HEK293 (cell line): ENCODE results near the gene HNRNPUL1.

Source experiments
- CTCF ChIA-PET: fragments of 350-600 bp; formaldehyde crosslinking; extraction: SDS; loops from one replicate; lab custom pipeline; 2021; ENCODE audit warnings: antibody characterized with exemption; lab: Yijun Ruan, JAX
- POLR2A ChIA-PET: fragments of 300-600 bp; formaldehyde crosslinking; extraction: SDS; loops from one replicate; lab custom pipeline; 2020; ENCODE audit warnings: antibody characterized with exemption, inconsistent platforms; lab: Yijun Ruan, JAX
- H3K27ac ChIP-seq: fragments of 200-500 bp; sonication (Bioruptor generic); 2 replicates; pipeline ENCODE4 v1.5.1; 2014; ENCODE audit warnings: low read depth, low read length, control low read depth, inconsistent platforms; ENCODE audit errors: extremely low read depth
- H3K36me3 ChIP-seq, 2 experiments: fragments of 200-500 bp in 1 of 2; sonication (Bioruptor generic) in 1 of 2; 1 replicate in 1 of 2; 2 replicates in 1 of 2; pipeline ENCODE4 v1.5.1; 2014 to 2017; ENCODE audit warnings: inconsistent platforms in 2 of 2, low read length in 2 of 2; ENCODE audit not compliant: control insufficient read depth in 2 of 2, insufficient read depth in 1 of 2
- H3K4me1 ChIP-seq: fragments of 200-500 bp; sonication (Bioruptor generic); 2 replicates; pipeline ENCODE4 v1.5.1; 2014; ENCODE audit warnings: mild to moderate bottlenecking, low read length, inconsistent platforms; ENCODE audit not compliant: control insufficient read depth, insufficient read depth
- H3K4me3 ChIP-seq: 2 replicates; pipeline ENCODE4 v1.5.1; 2011; ENCODE audit warnings: low read depth, mild to moderate bottlenecking, control low read depth, low read length, moderate library complexity
- H3K9me3 ChIP-seq: fragments of 200-500 bp; sonication (Bioruptor generic); 2 replicates; pipeline ENCODE4 v1.5.1; 2014; ENCODE audit warnings: low read depth, low read length, inconsistent platforms; ENCODE audit not compliant: control insufficient read depth, insufficient read depth
- FEZF1 ChIP-seq: fragments of 450-650 bp; formaldehyde crosslinking; IDR thresholded peaks from 2 replicates; pipeline ENCODE4 v1.5.1; 2016; ENCODE audit warnings: missing biosample characterization, missing genetic modification characterization
- GLI2 ChIP-seq: fragments of 450-650 bp; formaldehyde crosslinking; IDR thresholded peaks from 2 replicates; pipeline ENCODE4; 2017; ENCODE audit warnings: missing biosample characterization, missing genetic modification characterization, low read depth, borderline replicate concordance
- HOXA7 ChIP-seq: sonication (generic); formaldehyde crosslinking; IDR thresholded peaks from 2 replicates; pipeline ENCODE4 v1.8.1; 2022; ENCODE audit warnings: missing genetic modification reagents, borderline replicate concordance
- KLF16 ChIP-seq: fragments of 450-650 bp; formaldehyde crosslinking; IDR thresholded peaks from 2 replicates; pipeline ENCODE4 v1.5.1; 2017; ENCODE audit warnings: missing biosample characterization, missing genetic modification characterization
- MYNN ChIP-seq: fragments of 450-650 bp; formaldehyde crosslinking; IDR thresholded peaks from 2 replicates; pipeline ENCODE4 v1.5.1; 2016; ENCODE audit warnings: missing biosample characterization, missing genetic modification characterization, borderline replicate concordance
- SCRT2 ChIP-seq: fragments of 450-650 bp; formaldehyde crosslinking; IDR thresholded peaks from 2 replicates; pipeline ENCODE4 v1.5.1; 2016; ENCODE audit warnings: missing biosample characterization, missing genetic modification characterization
- SETDB1 ChIP-seq: IDR thresholded peaks from one replicate; pipeline ENCODE4 v1.6.1; 2017; ENCODE audit warnings: mild to moderate bottlenecking, low read length, moderate library complexity, mixed read lengths; ENCODE audit not compliant: insufficient read length
- ZBTB48 ChIP-seq: fragments of 450-650 bp; formaldehyde crosslinking; IDR thresholded peaks from 2 replicates; pipeline ENCODE4 v1.5.1; 2016; ENCODE audit warnings: missing biosample characterization, missing genetic modification characterization
- ZFP69B ChIP-seq: fragments of 450-650 bp; formaldehyde crosslinking; IDR thresholded peaks from 2 replicates; pipeline ENCODE4 v1.5.1; 2016; ENCODE audit warnings: missing biosample characterization, missing genetic modification characterization
- ZNF174 ChIP-seq: fragments of 450-650 bp; formaldehyde crosslinking; IDR thresholded peaks from 2 replicates; pipeline ENCODE4 v1.5.0; 2017; ENCODE audit warnings: missing biosample characterization, mild to moderate bottlenecking, missing genetic modification characterization
- ZNF398 ChIP-seq: fragments of 450-650 bp; formaldehyde crosslinking; IDR thresholded peaks from 2 replicates; pipeline ENCODE4 v1.5.1; 2017; ENCODE audit warnings: missing biosample characterization, missing genetic modification characterization
- ZNF416 ChIP-seq: fragments of 450-650 bp; formaldehyde crosslinking; IDR thresholded peaks from 2 replicates; pipeline ENCODE4 v1.5.1; 2016; ENCODE audit warnings: missing biosample characterization, missing genetic modification characterization
- ZNF433 ChIP-seq: fragments of 450-650 bp; formaldehyde crosslinking; IDR thresholded peaks from 2 replicates; pipeline ENCODE4 v1.5.1; 2016; ENCODE audit warnings: missing biosample characterization, missing genetic modification characterization, low read depth
- ZNF488 ChIP-seq: fragments of 450-650 bp; formaldehyde crosslinking; IDR thresholded peaks from 2 replicates; pipeline ENCODE4 v1.5.1; 2016; ENCODE audit warnings: missing biosample characterization, missing genetic modification characterization
- ZNF513 ChIP-seq: fragments of 450-650 bp; IDR thresholded peaks from 2 replicates; pipeline ENCODE4 v1.5.1; 2018; ENCODE audit warnings: missing biosample characterization, missing genetic modification characterization
- ZNF558 ChIP-seq: fragments of 450-650 bp; formaldehyde crosslinking; IDR thresholded peaks from 2 replicates; pipeline ENCODE4 v1.5.1; 2016; ENCODE audit warnings: missing biosample characterization, missing genetic modification characterization
- ZNF596 ChIP-seq: fragments of 450-650 bp; IDR thresholded peaks from 2 replicates; pipeline ENCODE4 v1.5.0; 2018; ENCODE audit warnings: missing biosample characterization, mild to moderate bottlenecking, missing genetic modification characterization, moderate library complexity
- ZNF792 ChIP-seq: fragments of 450-650 bp; formaldehyde crosslinking; IDR thresholded peaks from 2 replicates; pipeline ENCODE4 v1.5.1; 2016; ENCODE audit warnings: missing biosample characterization, missing genetic modification characterization
- ZSCAN16 ChIP-seq: fragments of 450-650 bp; formaldehyde crosslinking; IDR thresholded peaks from 2 replicates; pipeline ENCODE4 v1.5.1; 2016; ENCODE audit warnings: missing biosample characterization, missing genetic modification characterization
- ZSCAN4 ChIP-seq: fragments of 450-650 bp; formaldehyde crosslinking; IDR thresholded peaks from 2 replicates; pipeline ENCODE4 v1.5.1; 2017; ENCODE audit warnings: missing biosample characterization, missing genetic modification characterization

Gene HNRNPUL1

GRCh38 chr19:41316306-41316920 lies 52.2 kb downstream of the HNRNPUL1 start:
- POLR2A ChIA-PET, result interaction anchor here (1.4 kb wide), 1 partner anchor 30 kb away, joined by 3 read pairs; no protein-coding TSS in a partner anchor
- peaks cover 69 to 82% of the 10 kb centered on the region in 2 experiments for H3K36me3 ChIP-seq
- peaks cover 3% of the 10 kb centered on the region; the same call in 1 of the 2 replicates for H3K4me1 ChIP-seq
- TF ChIP-seq KLF16 (tag by site-specific recombination) (no peak), GLI2 (tag by site-specific recombination) (no peak), ZSCAN16 (tag by site-specific recombination) (no peak), SCRT2 (no peak)
- TF ChIP-seq, all 188 proteins: peak for 0
- Histone ChIP-seq H3K27ac (no peak overlapping the region; the same call in 1 of the 2 replicates), H3K9me3 (no peaks in the 10 kb centered on the region), H3K4me3 (no peak overlapping the region)
- CTCF ChIA-PET, result interaction anchor here (1.2 kb wide), 1 partner anchor 48 kb away, joined by 5 read pairs; the partner anchor contains the start of gene B9D2

- Histone ChIP-seq H3K4me3 (no peak overlapping the region), H3K9me3 (no peaks in the 10 kb centered on the region), H3K4me1 (peaks cover 11% of the 10 kb centered on the region), H3K27ac (no peak overlapping the region), H3K36me3 (peaks cover 58 to 75% of the 10 kb centered on the region in 2 experiments)
- TF ChIP-seq ZNF513 (tag by site-specific recombination), result no peak
- no peak for TF ChIP-seq ZNF174
- TF ChIP-seq ZNF416 (tag by site-specific recombination), result no peak
- TF ChIP-seq MYNN, result no peak
- no peak for TF ChIP-seq ZBTB48 (tag by site-specific recombination)
- no peak for TF ChIP-seq ZNF433 (tag by site-specific recombination)
- no peak for TF ChIP-seq KLF16 (tag by site-specific recombination)
- no peak for TF ChIP-seq ZNF398 (tag by site-specific recombination)
- no peak for TF ChIP-seq ZNF596 (tag by site-specific recombination)
- no peak for TF ChIP-seq ZNF558
- TF ChIP-seq ZNF488 (tag by site-specific recombination), result no peak
- no peak for TF ChIP-seq GLI2 (tag by site-specific recombination)
- no peak for TF ChIP-seq ZFP69B (tag by site-specific recombination)
- TF ChIP-seq HOXA7 (CRISPR knock-in tag), result no peak
- TF ChIP-seq SETDB1, result no peak
- no peak for TF ChIP-seq ZNF792 (tag by site-specific recombination)
- TF ChIP-seq FEZF1 (tag by site-specific recombination), result no peak
- no peak for TF ChIP-seq ZSCAN4 (tag by site-specific recombination)
- CTCF ChIA-PET, result interaction anchor here (0.6 to 2.5 kb wide), 2 partner anchors 10 to 73 kb away, joined by 3 to 11 read pairs; no protein-coding TSS in a partner anchor
- POLR2A ChIA-PET, result interaction anchor here (1.0 to 1.5 kb wide), 2 partner anchors 10 to 23 kb away, joined by 3 to 4 read pairs; no protein-coding TSS in a partner anchor
Measured at GRCh38 chr19:41318696-41319499, 54.7 kb downstream of the HNRNPUL1 start.
